OCI-LY3 (cell line): ENCODE data around the gene RNF5.
"Not testable (repeated sequence)": the region's sequence is repeated elsewhere in the genome, so short reads cannot be mapped to it uniquely, and the experiment has no call there.

ENCODE experiments used
- H2AFZ ChIP-seq: fragments of 200-600, 300-600 bp; shearing (Covaris generic); 2 replicates; pipeline ENCODE4 v1.6.0; 2014; ENCODE audit warnings: antibody characterized with exemption, low read depth, low read length
- H3K27ac ChIP-seq: fragments of 200-600, 300-600 bp; sonication (generic); 2 replicates; pipeline ENCODE4 v1.5.1; 2014; ENCODE audit warnings: mild to moderate bottlenecking, low read length, moderate library complexity, mixed read lengths
- H3K27me3 ChIP-seq: fragments of 200-600, 300-600 bp; sonication (generic); 2 replicates; pipeline ENCODE4 v1.6.1; 2014; ENCODE audit warnings: low read depth, low read length, mixed read lengths
- H3K36me3 ChIP-seq: fragments of 200-600, 300-600 bp; sonication (generic); replicated peaks from 2 replicates; pipeline ENCODE3; 2014; ENCODE audit warnings: low read depth, low read length, mixed read lengths
- H3K4me1 ChIP-seq: fragments of 300-600, 200-600 bp; sonication (generic); 2 replicates; pipeline ENCODE4 v1.6.1; 2014; ENCODE audit warnings: low read length, mixed read lengths
- H3K4me2 ChIP-seq: fragments of 200-600, 300-600 bp; sonication (generic); 2 replicates; pipeline ENCODE4 v1.6.1; 2014; ENCODE audit warnings: low read length, mixed read lengths
- H3K4me3 ChIP-seq: fragments of 300-600, 200-600 bp; sonication (generic); 2 replicates; pipeline ENCODE4 v1.5.1; 2014; ENCODE audit warnings: antibody characterized with exemption, mild to moderate bottlenecking, low read length, moderate library complexity
- H3K79me2 ChIP-seq: fragments of 300-600, 200-600 bp; shearing (Covaris generic); 2 replicates; pipeline ENCODE4 v1.6.1; 2014; ENCODE audit warnings: mild to moderate bottlenecking, low read length, mixed read lengths
- H3K9ac ChIP-seq: fragments of 300-600, 200-600 bp; shearing (Covaris generic); 2 replicates; pipeline ENCODE4 v1.6.0; 2014; ENCODE audit warnings: mild to moderate bottlenecking, low read length, moderate library complexity
- H3K9me3 ChIP-seq: fragments of 200-600, 300-600 bp; shearing (Covaris generic); 2 replicates; pipeline ENCODE4 v1.6.1; 2014; ENCODE audit warnings: low read length, mixed read lengths; ENCODE audit not compliant: insufficient read depth
- H4K20me1 ChIP-seq: fragments of 200-600, 300-600 bp; sonication (generic); 2 replicates; pipeline ENCODE4 v1.6.1; 2016; ENCODE audit warnings: low read length, mixed read lengths; ENCODE audit not compliant: insufficient read depth
- CTCF ChIP-seq: fragments of 200-600, 300-600 bp; sonication (generic); IDR thresholded peaks from 2 replicates; pipeline ENCODE4 v1.5.1; 2014; ENCODE audit warnings: antibody characterized with exemption, low read length, low read depth
- EZH2phosphoT487 ChIP-seq: fragments of 200-600 bp; shearing (Covaris generic); IDR thresholded peaks from 2 replicates; pipeline ENCODE4 v1.6.1; 2018; ENCODE audit warnings: antibody characterized with exemption, mixed run types, low read depth

Gene RNF5

DNA sequence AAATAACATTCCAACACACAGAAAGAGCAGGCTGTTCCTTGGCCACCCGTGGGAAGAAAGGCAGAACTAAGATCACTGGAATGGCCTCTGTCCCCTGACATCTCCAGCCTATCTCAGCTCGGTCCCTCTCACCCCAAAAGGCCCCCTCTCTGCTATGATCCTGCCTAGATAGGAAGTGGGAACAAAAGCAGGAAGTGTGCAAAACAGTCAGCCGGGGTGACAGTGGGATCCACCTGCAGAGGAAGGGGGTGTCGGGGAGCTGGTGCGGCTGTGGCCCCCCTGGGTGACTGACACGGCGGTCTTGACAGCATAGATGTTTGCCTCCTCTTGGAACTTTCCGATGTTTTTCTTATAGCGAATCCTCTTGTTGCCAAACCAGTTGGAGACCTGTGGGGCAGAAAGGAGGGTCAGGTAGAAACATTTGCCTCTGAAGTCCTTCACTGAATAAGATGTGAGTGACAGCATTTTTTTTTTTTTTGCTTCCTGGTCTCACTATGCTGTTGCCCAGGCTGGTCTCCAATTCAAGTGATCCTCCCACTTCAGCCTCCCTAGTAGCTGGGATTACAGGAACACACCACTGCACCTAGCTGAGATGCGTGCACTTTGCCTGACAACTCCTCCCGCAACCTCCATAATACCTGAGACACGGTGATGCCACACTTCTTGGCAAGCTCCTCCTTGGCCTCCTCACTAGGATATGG, 9.0 kb downstream of the RNF5 start:
- no peaks in the 10 kb centered on the region for H3K9me3 ChIP-seq
- 0 out of 2 replicates have a peak overlapping the region, but pooled peaks have one; percentile 4 for H3K9ac ChIP-seq
- TF ChIP-seq EZH2phosphoT487 (no peak), CTCF (no peak)
- H2AFZ ChIP-seq = no peak overlapping the region
- peak overlapping the region; percentile 76 for H3K27ac ChIP-seq
- peak overlapping the region; percentile 44 for H3K4me2 ChIP-seq
- peaks cover 39% of the 10 kb centered on the region for H3K4me1 ChIP-seq
- H3K27me3 ChIP-seq = no peaks in the 10 kb centered on the region
- peak overlapping the region; percentile 18; the same call in 1 of the 2 replicates for H3K4me3 ChIP-seq
- peaks cover 49% of the 10 kb centered on the region for H3K79me2 ChIP-seq
- H3K36me3 ChIP-seq = peaks cover 31% of the 10 kb centered on the region
- no peaks in the 10 kb centered on the region for H4K20me1 ChIP-seq

GRCh38 chr6:32187725-32188380, 9.6 kb downstream of the RNF5 start:
- Histone ChIP-seq H3K4me1 (peaks cover 43% of the 10 kb centered on the region), H3K27ac (peak overlapping the region; percentile 76), H3K79me2 (peaks cover 51% of the 10 kb centered on the region), H3K36me3 (peaks cover 26% of the 10 kb centered on the region), H3K4me2 (peak overlapping the region; percentile 44; the same call in 1 of the 2 replicates)
- H3K9me3 ChIP-seq, H2AFZ ChIP-seq, H3K27me3 ChIP-seq, H4K20me1 ChIP-seq, H3K4me3 ChIP-seq, H3K9ac ChIP-seq: not testable (repeated sequence)

DNA sequence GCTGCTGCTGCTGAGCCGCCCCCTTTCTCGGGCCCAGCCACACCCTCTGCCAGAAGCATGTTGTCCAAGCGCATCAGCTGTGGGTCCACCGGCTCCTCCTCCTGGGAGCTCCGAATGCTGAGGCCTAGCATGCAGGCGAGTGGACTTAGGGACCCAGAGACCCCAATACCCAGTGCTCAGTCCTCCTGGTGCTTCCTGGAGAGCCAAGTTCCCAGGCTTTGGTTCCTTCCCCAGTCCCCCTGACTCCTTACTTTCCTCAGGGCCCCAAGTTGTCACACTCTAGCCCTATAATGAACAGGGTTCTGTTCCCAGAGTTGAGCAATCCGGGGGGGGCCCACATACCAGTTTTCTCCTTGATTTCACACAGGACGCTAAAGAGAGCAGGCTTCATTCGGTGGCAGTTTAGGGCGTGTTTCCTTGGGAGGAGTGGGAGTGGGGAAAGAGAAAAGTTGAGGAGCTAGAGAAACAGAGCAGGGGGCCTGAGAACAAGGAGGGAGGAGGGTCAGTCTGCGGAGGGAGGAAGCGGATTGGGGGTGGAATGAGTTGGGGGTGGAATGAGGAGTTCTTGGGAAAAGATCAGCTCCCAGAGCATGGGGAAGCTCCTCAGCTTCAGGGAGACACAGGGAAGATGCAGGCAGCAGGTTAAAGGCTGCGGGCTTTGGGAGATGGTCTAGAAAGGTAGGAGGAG, 10.3 kb downstream of the RNF5 start:
- H3K4me1 ChIP-seq = peaks cover 48% of the 10 kb centered on the region
- peak overlapping the region; percentile 93 for H3K4me3 ChIP-seq
- H3K36me3 ChIP-seq = peaks cover 20% of the 10 kb centered on the region
- H3K79me2 ChIP-seq = peaks cover 51% of the 10 kb centered on the region
- no peaks in the 10 kb centered on the region for H3K27me3 ChIP-seq
- H3K4me2 ChIP-seq = peak overlapping the region; percentile 93
- no peak overlapping the region for H2AFZ ChIP-seq
- no peak for TF ChIP-seq CTCF
- TF ChIP-seq EZH2phosphoT487 = no peak
- peak overlapping the region; percentile 74 for H3K27ac ChIP-seq
- H3K9me3 ChIP-seq = no peaks in the 10 kb centered on the region
- no peaks in the 10 kb centered on the region for H4K20me1 ChIP-seq
- H3K9ac ChIP-seq = peak overlapping the region; percentile 90

- peak overlapping the region; percentile 74 for H3K27ac ChIP-seq
- TF ChIP-seq CTCF (no peak), EZH2phosphoT487 (no peak)
These were observed 11.0 kb downstream of the RNF5 start for GRCh38 chr6:32189069-32189741.

More at GRCh38 chr6:32189069-32189741, 11.0 kb downstream of the RNF5 start:
- no peaks in the 10 kb centered on the region for H3K27me3 ChIP-seq
- H3K4me3 ChIP-seq = peak overlapping the region; percentile 93
- H2AFZ ChIP-seq = no peak overlapping the region
- H3K36me3 ChIP-seq = peaks cover 18% of the 10 kb centered on the region
- H4K20me1 ChIP-seq = no peaks in the 10 kb centered on the region
- H3K79me2 ChIP-seq = peaks cover 50% of the 10 kb centered on the region
- H3K9me3 ChIP-seq = no peaks in the 10 kb centered on the region
- peak overlapping the region; percentile 93 for H3K4me2 ChIP-seq
- H3K4me1 ChIP-seq = peaks cover 51% of the 10 kb centered on the region
- peak overlapping the region; percentile 90 for H3K9ac ChIP-seq
